Measurements from ENCODE around the gene SEMA5B.
A peak's percentile ranks its signal among the peaks of the same experiment; 100 is the strongest.

SEMA5B gene

GRCh38 chr3:122921791-122922651, 105.5 kb downstream of the SEMA5B start:
- no peak overlapping the region for H3K27ac Mint-ChIP-seq
- H3K9me3 Mint-ChIP-seq, result no peaks in the 10 kb centered on the region
- peak overlapping the region; percentile 19 for H3K4me3 Mint-ChIP-seq
- peak; percentile 53 for DNase-seq
- H3K27me3 Mint-ChIP-seq, result peaks cover 19% of the 10 kb centered on the region
- peaks cover 7% of the 10 kb centered on the region for H3K4me1 Mint-ChIP-seq (ENCODE audit: low read depth)
- no peaks in the 10 kb centered on the region for H3K36me3 Mint-ChIP-seq (ENCODE audit: low read depth)

- Mint-ChIP-seq H3K27me3 (peaks cover 22% of the 10 kb centered on the region), H3K9me3 (no peaks in the 10 kb centered on the region), H3K4me3 (no peak overlapping the region), H3K27ac (no peak overlapping the region), H3K4me1 (ENCODE audit: low read depth) (peaks cover 12% of the 10 kb centered on the region), H3K36me3 (ENCODE audit: low read depth) (no peaks in the 10 kb centered on the region)
- no peak for DNase-seq
These were observed 106.6 kb downstream of the SEMA5B start for GRCh38 chr3:122920986-122921385.

GRCh38 chr3:122919291-122919610, 108.3 kb downstream of the SEMA5B start:
- Mint-ChIP-seq H3K27ac (no peak overlapping the region), H3K36me3 (ENCODE audit: low read depth) (no peaks in the 10 kb centered on the region), H3K4me1 (ENCODE audit: low read depth) (peaks cover 16% of the 10 kb centered on the region), H3K4me3 (no peak overlapping the region), H3K27me3 (peaks cover 23% of the 10 kb centered on the region), H3K9me3 (no peaks in the 10 kb centered on the region)
- no peak for DNase-seq

- Mint-ChIP-seq H3K36me3 (ENCODE audit: low read depth) (no peaks in the 10 kb centered on the region), H3K9me3 (no peaks in the 10 kb centered on the region), H3K4me3 (no peak overlapping the region), H3K4me1 (ENCODE audit: low read depth) (peaks cover 16% of the 10 kb centered on the region), H3K27ac (no peak overlapping the region), H3K27me3 (peaks cover 28% of the 10 kb centered on the region)
- no peak for DNase-seq
These were observed 108.8 kb downstream of the SEMA5B start for GRCh38 chr3:122918576-122919290.

GRCh38 chr3:122917412-122917811, 110.2 kb downstream of the SEMA5B start:
- Mint-ChIP-seq H3K9me3 (no peaks in the 10 kb centered on the region), H3K36me3 (ENCODE audit: low read depth) (no peaks in the 10 kb centered on the region), H3K27me3 (peaks cover 32% of the 10 kb centered on the region), H3K4me3 (no peak overlapping the region), H3K4me1 (ENCODE audit: low read depth) (peaks cover 13% of the 10 kb centered on the region), H3K27ac (no peak overlapping the region)
- no peak for DNase-seq

GRCh38 chr3:122916580-122916979, 111.0 kb downstream of the SEMA5B start:
- no peak overlapping the region for H3K4me3 Mint-ChIP-seq
- no peak for DNase-seq
- H3K27ac Mint-ChIP-seq, result no peak overlapping the region
- H3K36me3 Mint-ChIP-seq (ENCODE audit: low read depth), result no peaks in the 10 kb centered on the region
- no peaks in the 10 kb centered on the region for H3K9me3 Mint-ChIP-seq
- peaks cover 12% of the 10 kb centered on the region for H3K4me1 Mint-ChIP-seq (ENCODE audit: low read depth)
- peaks cover 40% of the 10 kb centered on the region for H3K27me3 Mint-ChIP-seq

- peaks cover 40% of the 10 kb centered on the region for H3K27me3 Mint-ChIP-seq
- H3K36me3 Mint-ChIP-seq (ENCODE audit: low read depth), result no peaks in the 10 kb centered on the region
- no peak overlapping the region for H3K4me3 Mint-ChIP-seq
- H3K27ac Mint-ChIP-seq, result no peak overlapping the region
- no peak for DNase-seq
- H3K4me1 Mint-ChIP-seq (ENCODE audit: low read depth), result peaks cover 10% of the 10 kb centered on the region
- H3K9me3 Mint-ChIP-seq, result no peaks in the 10 kb centered on the region
These were observed 111.5 kb downstream of the SEMA5B start for GRCh38 chr3:122916084-122916483.

- H3K4me3 Mint-ChIP-seq, result no peak overlapping the region
- DNase-seq, result no peak
- no peaks in the 10 kb centered on the region for H3K36me3 Mint-ChIP-seq (ENCODE audit: low read depth)
- no peaks in the 10 kb centered on the region for H3K9me3 Mint-ChIP-seq
- H3K27ac Mint-ChIP-seq, result no peak overlapping the region
- peaks cover 38% of the 10 kb centered on the region for H3K27me3 Mint-ChIP-seq
- peaks cover 10% of the 10 kb centered on the region for H3K4me1 Mint-ChIP-seq (ENCODE audit: low read depth)
These were observed 112.1 kb downstream of the SEMA5B start for GRCh38 chr3:122915300-122916055.

GRCh38 chr3:122913539-122914100, 113.9 kb downstream of the SEMA5B start:
- Mint-ChIP-seq H3K36me3 (ENCODE audit: low read depth) (no peaks in the 10 kb centered on the region), H3K9me3 (no peaks in the 10 kb centered on the region), H3K4me1 (ENCODE audit: low read depth) (peaks cover 10% of the 10 kb centered on the region), H3K27ac (no peak overlapping the region), H3K27me3 (peaks cover 38% of the 10 kb centered on the region), H3K4me3 (no peak overlapping the region)
- no peak for DNase-seq

- Mint-ChIP-seq H3K9me3 (no peaks in the 10 kb centered on the region), H3K4me1 (ENCODE audit: low read depth) (peaks cover 10% of the 10 kb centered on the region), H3K27ac (no peak overlapping the region), H3K36me3 (ENCODE audit: low read depth) (no peaks in the 10 kb centered on the region), H3K27me3 (peaks cover 40% of the 10 kb centered on the region), H3K4me3 (no peak overlapping the region)
- DNase-seq, result no peak
These were observed 114.6 kb downstream of the SEMA5B start for GRCh38 chr3:122912772-122913538.

GRCh38 chr3:122911901-122912300, 115.7 kb downstream of the SEMA5B start:
- Mint-ChIP-seq H3K27me3 (peaks cover 40% of the 10 kb centered on the region), H3K4me3 (no peak overlapping the region), H3K36me3 (ENCODE audit: low read depth) (no peaks in the 10 kb centered on the region)

GRCh38 chr3:122908251-122908650, 119.3 kb downstream of the SEMA5B start:
- Mint-ChIP-seq H3K4me1 (ENCODE audit: low read depth) (no peaks in the 10 kb centered on the region), H3K27me3 (peaks cover 29% of the 10 kb centered on the region), H3K36me3 (ENCODE audit: low read depth) (no peaks in the 10 kb centered on the region), H3K9me3 (peaks cover 6% of the 10 kb centered on the region), H3K27ac (no peak overlapping the region), H3K4me3 (no peak overlapping the region)
- DNase-seq, result no peak

More at GRCh38 chr3:122911901-122912300, 115.7 kb downstream of the SEMA5B start:
- Mint-ChIP-seq H3K4me1 (ENCODE audit: low read depth) (peaks cover 10% of the 10 kb centered on the region), H3K27ac (no peak overlapping the region), H3K9me3 (no peaks in the 10 kb centered on the region)
- no peak for DNase-seq

GRCh38 chr3:122907471-122907870, 120.1 kb downstream of the SEMA5B start:
- no peak for DNase-seq
- Mint-ChIP-seq H3K4me1 (ENCODE audit: low read depth) (no peaks in the 10 kb centered on the region), H3K27me3 (peaks cover 27% of the 10 kb centered on the region), H3K9me3 (peaks cover 6% of the 10 kb centered on the region), H3K36me3 (ENCODE audit: low read depth) (no peaks in the 10 kb centered on the region), H3K27ac (no peak overlapping the region), H3K4me3 (no peak overlapping the region)

GRCh38 chr3:122903171-122903570, 124.4 kb downstream of the SEMA5B start:
- no peaks in the 10 kb centered on the region for H3K4me1 Mint-ChIP-seq (ENCODE audit: low read depth)
- H3K27me3 Mint-ChIP-seq, result no peaks in the 10 kb centered on the region
- H3K9me3 Mint-ChIP-seq, result peaks cover 6% of the 10 kb centered on the region
- H3K36me3 Mint-ChIP-seq (ENCODE audit: low read depth), result no peaks in the 10 kb centered on the region
- H3K4me3 Mint-ChIP-seq, result no peak overlapping the region
- no peak for DNase-seq
- H3K27ac Mint-ChIP-seq, result no peak overlapping the region

All from activated T-cell treated with anti-CD3 and anti-CD28 coated beads, Interleukin-2, amount 50 U/mL, for 24 hours (primary cell).